ENCODE results near the gene ADH1A. TPM values are rescaled to one million over a fixed set of nuclear protein-coding genes. Genes with fewer than 3 reads are reported as not detected.
"Not testable (repeated sequence)": the region's sequence is repeated elsewhere in the genome, so short reads cannot be mapped to it uniquely, and the experiment has no call there.

ADH1A gene
- polyA plus RNA-seq, 1 donor = 1.3 TPM

- H3K36me3 ChIP-seq (ENCODE audit: control insufficient read depth, insufficient read depth, low read length); H3K4me1 ChIP-seq (ENCODE audit: control insufficient read depth, insufficient read depth, low read length); DNase-seq; H3K27ac ChIP-seq (ENCODE audit: low read length); H3K9me3 ChIP-seq (ENCODE audit: control insufficient read depth, low read depth, low read length); H3K4me3 ChIP-seq (ENCODE audit: low read length); H3K27me3 ChIP-seq (ENCODE audit: control insufficient read depth, insufficient read depth, low read length): not testable (repeated sequence)
- WGBS (ENCODE audit: insufficient coverage, low lambda C conversion rate) = 100% methylated on average over 1 of the region's 1 CpG
Measured at GRCh38 chr4:99228706-99229105, 62.1 kb downstream of the ADH1A start.

- not testable (repeated sequence) for H3K36me3 ChIP-seq (ENCODE audit: control insufficient read depth, insufficient read depth, low read length); H3K9me3 ChIP-seq (ENCODE audit: control insufficient read depth, low read depth, low read length); H3K4me3 ChIP-seq (ENCODE audit: low read length); H3K27me3 ChIP-seq (ENCODE audit: control insufficient read depth, insufficient read depth, low read length); H3K27ac ChIP-seq (ENCODE audit: low read length); DNase-seq; H3K4me1 ChIP-seq (ENCODE audit: control insufficient read depth, insufficient read depth, low read length)
- 100% methylated on average over 2 of the region's 4 CpGs for WGBS (ENCODE audit: insufficient coverage, low lambda C conversion rate)
Measured at GRCh38 chr4:99227646-99228045, 63.1 kb downstream of the ADH1A start.

Other genes with a start within 250 kb of the ADH1A start
- 183 TPM for gene ADH5, start 202.2 kb downstream of the ADH1A start, polyA plus RNA-seq
- gene ADH4, start 146.7 kb downstream of the ADH1A start, polyA plus RNA-seq = 14.4 TPM
- gene ADH6, start 71.7 kb downstream of the ADH1A start, polyA plus RNA-seq = 2.8 TPM
- 9.6 TPM for gene ADH1B, start 30.4 kb upstream of the ADH1A start, polyA plus RNA-seq
- gene ADH1C, start 61.8 kb upstream of the ADH1A start, polyA plus RNA-seq = 40.5 TPM
- gene ADH7, start 144.4 kb upstream of the ADH1A start, polyA plus RNA-seq = not detected
- 0.03 TPM for gene C4orf17, start 220.0 kb upstream of the ADH1A start, polyA plus RNA-seq